SH-SY5Y (cell line): Measurements from ENCODE around the gene ECE1.

Experiments
- GATA2 ChIP-seq: IDR thresholded peaks from 2 replicates; pipeline ENCODE4 v1.6.1; 2011; ENCODE audit warnings: mild to moderate bottlenecking, low read depth, low read length
- GATA3 ChIP-seq: IDR thresholded peaks from 2 replicates; pipeline ENCODE4 v1.6.1; 2011; ENCODE audit warnings: low read depth, mild to moderate bottlenecking, low read length, moderate library complexity

GRCh38 chr1:21317035-21317689 lies 26.9 kb upstream of the ECE1 start:
- TF ChIP-seq GATA2 (no peak), GATA3 (no peak)
